Suppressor macrophage (primary cell): Measurements from ENCODE around the gene SIPA1L3.
"Not testable (repeated sequence)": the region's sequence is repeated elsewhere in the genome, so short reads cannot be mapped to it uniquely, and the experiment has no call there.

Experiments used
- DNase-seq, 4 experiments: peaks; one replicate each; pipeline ENCODE4 v3.0.0-alpha.2; 2020 to 2022

The SIPA1L3 gene

DNA sequence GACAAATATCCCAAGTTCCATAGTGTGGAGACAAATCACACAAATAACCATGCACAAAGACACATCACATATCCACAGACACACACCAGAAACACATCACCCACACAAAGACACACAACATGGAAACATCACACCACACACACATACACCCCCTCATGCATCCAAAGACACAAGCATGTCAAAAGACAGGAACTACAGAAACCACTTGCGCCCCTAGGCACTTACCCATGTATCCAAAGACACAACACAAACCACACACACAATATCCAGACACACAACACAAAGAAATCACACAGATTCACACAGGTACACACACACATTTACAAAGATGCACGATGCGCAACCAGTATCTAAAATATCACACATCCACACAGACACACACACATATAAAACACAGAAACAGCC lies 316.1 kb downstream of the SIPA1L3 start:
- DNase-seq: no peak

DNA sequence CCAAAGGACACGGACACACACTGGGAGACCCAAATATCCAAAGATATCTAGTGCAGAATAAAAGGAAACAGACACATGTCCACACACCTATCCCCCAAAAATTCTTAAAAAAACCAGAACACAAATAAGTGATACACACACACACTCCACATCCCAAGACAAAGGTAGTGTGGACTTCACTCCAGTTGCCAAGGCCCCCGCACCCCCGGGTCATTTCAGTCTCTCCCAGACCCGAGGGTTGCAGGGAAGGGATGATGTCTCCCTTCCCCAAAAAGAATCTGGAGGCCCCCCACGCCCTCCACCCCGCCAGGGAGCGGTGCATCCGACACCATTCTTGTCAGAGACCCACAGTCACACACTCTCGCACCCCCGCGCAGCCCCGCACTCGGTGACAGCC lies 316.6 kb downstream of the SIPA1L3 start:
- DNase-seq: no peak

DNA sequence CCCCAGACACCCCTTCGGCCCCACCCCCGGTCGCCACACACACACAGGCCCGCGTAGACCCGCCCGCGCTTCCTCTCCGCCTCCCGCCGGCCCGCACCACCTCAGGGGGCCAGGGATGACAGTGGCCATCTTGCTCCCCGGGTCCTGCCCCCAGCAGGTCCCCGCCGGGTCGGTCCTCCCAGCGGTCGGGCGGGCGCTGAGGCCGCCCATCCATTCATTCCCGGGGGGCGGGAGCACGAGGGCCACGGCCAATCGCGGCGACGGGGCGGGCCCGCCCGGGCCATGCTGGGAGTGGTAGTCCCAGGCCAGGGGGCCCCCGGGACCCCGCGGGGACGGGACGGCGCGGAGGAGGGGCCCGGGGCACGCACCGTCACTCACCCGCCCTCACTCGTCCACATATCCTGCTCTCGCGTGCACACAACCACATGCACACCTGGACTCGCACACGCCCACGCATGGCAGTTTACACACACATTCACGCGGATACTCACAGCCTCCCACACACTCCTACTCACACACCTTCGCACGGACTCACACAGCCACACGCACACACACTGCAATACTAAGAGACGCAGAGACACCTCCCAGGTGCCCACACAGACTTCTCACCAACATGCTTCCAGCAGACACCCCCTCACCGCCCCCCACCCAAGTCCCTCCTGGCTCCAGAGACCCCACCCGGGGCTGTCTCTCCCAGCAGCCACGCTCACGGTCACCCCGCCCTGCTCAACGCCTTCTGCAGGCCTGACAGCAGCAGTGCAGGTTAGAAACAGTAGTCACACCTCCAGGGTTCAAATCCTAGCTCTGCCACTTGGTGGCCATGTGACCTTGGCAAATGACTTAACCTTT lies 317.2 kb downstream of the SIPA1L3 start, which contains the start of gene DPF1:
DPF1 (minus strand) TSS at position 209 of the 849 bp plus-strand sequence; CDS start at position 129, 80 bp downstream.
- DNase-seq: peak; percentile 35 to 71 (median 47)

DNA sequence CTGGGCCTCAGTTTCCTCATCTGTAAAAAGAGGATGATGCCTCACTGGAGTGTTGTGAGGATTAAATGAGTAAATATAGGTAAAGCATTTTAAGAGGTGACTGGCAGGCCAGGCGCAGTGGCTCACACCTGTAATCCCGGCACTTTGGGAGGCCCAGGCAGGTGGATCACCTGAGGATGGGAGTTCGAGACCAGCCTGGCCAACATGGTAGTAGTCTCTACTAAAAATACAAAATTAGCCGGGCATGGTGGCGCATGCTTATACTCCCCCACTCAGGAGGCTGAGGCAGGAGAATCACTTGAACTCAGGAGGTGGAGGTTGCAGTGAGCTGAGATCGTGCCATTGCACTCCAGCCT lies 317.8 kb downstream of the SIPA1L3 start:
- not testable (repeated sequence) for DNase-seq

DNA sequence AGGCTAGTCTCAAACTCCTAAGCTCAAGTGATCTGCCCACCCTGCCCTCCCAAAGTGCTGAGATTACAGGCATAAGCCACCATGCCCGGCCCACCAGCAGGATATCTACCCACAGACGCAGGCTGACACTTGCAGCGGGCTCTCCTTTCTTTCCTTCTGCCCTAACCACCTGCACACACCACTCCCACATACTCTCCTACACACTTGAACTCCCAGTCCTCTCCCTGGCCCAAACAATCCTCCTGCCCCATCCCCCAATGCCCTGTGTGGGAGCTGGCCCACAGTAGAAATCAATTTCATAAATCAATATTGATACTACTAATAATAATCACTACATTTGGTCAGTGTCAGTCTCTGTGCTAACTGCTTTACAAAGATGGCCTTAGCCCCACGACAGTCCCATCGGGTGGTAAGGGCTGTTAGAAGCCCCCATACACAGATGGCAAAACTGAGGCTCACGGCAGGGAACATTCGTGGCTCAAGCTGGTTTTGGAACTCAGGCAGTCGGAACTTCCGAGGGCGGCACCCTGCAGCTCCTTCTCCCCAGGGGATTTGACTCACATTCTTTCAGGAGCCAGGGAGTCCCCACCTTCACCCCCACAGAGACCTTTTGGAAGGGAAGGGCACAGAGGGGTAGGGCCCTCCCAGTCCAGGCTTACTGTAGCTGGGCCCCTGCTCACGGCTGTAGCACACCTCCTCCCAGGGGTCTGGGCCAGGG lies 320.4 kb downstream of the SIPA1L3 start:
- DNase-seq: no peak

DNA sequence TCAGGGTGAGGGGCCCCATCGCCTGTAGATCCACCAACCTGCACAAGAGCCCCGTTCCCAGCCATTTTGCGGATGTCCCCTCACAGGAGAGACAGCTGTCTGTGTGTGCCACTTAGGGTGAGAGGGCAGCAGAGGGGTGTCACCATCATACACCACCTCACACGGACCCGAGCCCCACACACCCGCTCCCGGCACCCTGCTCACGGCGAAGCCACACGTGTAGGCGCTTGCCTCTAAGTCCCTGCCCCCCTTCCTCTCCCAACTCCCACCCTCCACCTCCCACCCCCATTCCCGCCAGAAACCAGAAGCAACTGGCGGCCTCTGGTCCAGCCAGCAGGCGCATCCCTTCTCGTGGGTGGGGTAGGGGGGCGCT lies 321.0 kb downstream of the SIPA1L3 start:
- DNase-seq: no peak

DNA sequence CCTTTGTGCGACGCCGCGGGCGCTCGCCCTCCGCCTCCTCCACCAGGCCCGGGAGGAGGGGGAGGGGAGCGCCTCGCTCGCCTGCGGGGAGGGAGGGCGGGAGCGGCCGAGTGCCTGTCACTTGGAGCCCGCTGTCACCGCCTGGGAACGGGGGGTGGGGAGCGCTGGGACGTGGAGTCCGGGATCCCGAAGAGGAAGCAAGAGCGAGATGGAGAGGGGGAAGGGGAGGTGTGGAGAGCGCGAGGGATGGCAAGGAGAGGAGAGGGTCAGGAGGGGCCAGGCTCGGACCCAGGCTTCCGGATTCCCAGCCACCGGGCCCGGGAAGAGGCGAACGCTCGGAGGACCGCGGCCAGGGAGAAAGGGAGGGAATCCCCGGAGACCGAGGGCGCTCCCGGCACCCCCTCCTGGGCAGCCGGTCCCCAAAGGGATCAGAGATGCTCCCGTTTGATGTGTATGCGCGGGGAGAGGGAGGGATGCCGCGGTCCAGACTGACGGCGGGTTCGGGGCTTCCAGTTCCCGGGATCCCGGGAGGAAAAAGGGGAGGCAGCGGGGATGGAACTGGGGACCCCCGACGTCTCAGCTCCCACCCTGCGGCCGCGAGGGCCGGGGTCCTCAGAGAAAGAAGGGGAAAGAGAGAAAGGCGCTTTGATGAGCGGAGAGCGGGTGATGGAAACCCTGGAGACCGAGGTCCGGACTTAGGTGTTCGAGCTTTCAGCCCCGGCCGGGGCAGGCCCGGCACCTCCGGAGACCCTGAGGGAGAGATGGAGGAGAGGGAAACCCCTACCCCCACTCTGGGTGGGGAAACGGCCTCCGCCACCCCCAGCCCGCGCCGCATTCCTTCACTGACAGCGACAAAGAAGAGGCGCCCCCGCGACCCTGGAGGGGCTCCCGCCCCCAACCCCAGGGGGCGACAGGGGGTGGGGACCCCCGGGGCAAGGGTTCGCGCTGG lies 321.8 kb downstream of the SIPA1L3 start:
- DNase-seq: no peak

DNA sequence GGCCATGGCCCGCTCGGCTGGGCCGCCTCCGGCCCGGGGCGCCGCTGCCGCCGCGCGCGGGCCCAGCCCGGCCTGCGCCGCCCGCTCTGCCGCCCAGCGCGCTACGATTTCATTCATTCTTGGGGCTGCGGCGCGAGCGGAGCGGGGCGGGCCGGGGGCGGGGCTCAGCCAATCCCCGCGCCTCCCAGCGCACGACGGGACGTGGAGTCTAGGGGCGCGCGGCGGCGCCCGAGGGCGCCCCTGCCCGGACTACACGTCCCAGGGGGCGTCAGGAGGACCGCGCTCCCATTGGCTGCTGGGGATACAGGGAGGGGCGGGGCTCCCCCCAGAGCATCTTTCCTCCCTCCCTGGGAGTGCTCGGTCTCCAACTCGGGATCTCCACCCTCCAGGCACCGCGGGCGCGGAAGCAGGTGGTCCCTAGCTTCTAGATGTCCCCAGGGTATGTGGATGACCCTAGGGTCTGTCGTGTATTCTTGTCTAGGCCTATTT lies 322.6 kb downstream of the SIPA1L3 start:
- peak; percentile 38 to 72 (median 48) for DNase-seq

DNA sequence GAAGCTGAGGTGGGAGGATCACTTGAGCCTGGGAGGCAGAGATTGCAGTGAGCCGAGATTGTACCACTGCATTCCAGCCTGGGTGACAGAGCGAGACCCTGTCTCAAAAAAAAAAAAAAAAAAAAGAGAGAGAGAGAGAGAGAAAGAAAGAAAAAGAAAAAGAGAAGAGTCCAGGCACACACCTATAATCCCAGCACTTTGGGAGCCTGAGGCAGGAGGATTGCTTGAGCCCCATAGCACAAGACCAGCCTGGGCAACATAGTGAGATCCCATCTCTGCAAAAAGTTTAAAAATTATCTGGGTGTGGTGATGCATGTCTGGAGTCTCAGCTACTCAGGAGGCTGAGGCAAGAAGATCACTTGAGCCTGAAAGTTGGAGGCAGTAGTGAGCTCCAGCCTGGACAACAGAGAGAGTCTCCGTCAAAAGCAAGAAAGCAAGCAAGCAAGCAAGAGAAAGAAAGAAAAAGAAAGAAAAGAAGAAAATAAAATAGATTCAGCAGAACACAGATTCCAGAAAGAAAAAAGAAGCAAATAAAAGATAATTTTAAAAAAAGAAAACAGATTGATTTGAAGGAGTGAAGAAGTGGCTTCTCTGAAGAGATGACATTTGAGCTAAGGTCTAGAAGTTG lies 323.6 kb downstream of the SIPA1L3 start:
- DNase-seq: not testable (repeated sequence)

DNA sequence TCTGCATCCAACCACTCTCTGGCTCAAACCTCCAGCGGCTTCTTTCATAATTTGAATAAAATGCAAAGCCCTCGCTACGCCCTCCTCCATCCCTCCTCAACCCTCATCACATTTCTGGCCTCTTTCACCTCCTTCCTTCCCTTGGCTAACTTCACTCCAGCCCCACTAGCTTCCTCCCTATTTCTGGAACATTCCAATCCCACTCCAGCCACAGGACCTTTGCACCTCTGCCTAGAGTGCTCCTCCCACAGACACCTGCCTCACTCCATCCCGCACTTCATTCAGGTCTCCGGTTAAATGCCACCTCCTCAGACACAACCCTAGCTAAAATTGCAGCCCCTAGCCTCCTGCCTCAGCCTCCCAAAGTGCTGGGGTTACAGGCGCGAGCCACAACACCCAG lies 324.9 kb downstream of the SIPA1L3 start:
- no peak for DNase-seq

DNA sequence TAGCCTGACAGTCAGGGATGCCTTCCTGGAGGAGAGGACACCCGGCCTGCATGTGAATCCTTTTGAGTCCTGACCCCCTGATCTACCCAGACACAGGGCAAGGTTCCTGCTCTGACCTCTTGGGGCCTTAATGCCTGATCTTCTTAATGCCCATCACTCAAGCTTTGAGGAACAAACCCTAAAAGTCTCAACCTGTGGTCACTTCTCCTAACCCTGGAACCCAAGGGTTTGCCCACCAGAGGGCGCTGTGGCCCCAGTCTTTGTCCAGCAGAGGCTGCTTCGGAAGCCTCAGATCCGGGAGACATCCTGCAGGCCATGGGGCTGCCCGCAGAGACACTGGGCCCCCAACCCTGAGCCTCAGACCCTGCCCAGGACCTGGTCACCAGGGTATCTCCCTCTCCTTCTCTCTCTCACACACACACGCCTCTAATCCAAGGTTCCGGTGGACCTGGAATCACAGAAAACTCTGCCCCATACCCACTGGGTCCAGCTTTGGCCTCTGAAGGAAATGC lies 326.8 kb downstream of the SIPA1L3 start:
- DNase-seq: peak; percentile 89 to 96 (median 94)

DNA sequence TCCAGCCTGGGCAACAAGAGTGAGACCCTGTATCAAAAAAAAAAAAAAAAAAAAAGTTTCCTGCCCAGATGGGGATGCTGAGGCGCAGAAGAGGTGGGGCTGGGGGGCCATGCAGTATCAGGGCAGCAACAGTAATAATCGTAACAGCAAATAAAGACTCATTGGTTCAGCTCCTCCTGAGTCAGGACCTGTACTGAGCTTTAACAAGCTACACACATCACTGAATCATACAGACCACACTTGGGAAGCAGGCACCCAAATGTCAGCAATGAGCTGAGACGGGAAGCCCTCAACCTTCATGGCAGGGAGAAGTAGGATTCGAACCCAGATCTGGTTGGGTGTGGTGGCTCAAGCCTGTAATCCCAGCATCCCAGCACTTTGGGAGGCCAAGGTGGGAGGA lies 327.6 kb downstream of the SIPA1L3 start:
- DNase-seq: no peak

DNA sequence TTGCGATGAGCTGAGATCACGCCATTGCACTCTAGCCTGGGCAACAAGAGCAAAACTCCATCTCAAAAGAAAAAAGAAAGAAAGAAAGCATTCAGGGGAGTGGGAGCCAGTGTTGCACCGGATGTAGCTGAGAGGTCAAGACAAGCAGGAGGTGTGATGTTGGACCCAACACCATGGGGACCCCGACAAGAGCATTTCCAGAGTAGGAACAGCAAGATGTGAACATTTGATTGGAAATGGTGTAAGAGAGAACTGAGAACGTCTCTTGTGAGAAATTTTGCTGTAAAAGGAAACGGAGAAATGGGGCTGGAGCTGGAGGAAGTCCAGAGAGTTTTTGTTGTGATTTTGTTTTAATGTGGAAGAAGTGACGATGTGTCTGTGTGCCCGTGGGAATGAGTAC lies 332.8 kb downstream of the SIPA1L3 start:
- no peak for DNase-seq

DNA sequence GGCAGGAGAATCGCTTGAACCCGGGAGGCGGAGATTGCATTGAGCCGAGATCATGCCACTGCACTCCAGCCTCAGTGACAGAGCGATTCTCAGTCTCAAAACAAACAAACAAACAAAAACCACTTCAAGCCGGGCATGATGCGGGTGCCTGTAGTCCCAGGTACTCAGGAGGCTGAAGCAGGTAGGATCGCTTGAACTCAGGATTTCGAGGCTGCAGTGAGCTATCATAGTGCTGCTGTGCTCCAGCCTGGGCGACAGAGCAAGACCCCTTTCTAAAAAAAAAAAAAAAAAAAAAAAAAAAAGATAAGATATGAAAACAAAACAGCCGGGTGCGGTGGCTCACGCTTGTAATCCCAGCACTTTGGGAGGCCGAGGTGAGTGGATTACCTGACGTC lies 336.3 kb downstream of the SIPA1L3 start:
- DNase-seq: no peak

DNA sequence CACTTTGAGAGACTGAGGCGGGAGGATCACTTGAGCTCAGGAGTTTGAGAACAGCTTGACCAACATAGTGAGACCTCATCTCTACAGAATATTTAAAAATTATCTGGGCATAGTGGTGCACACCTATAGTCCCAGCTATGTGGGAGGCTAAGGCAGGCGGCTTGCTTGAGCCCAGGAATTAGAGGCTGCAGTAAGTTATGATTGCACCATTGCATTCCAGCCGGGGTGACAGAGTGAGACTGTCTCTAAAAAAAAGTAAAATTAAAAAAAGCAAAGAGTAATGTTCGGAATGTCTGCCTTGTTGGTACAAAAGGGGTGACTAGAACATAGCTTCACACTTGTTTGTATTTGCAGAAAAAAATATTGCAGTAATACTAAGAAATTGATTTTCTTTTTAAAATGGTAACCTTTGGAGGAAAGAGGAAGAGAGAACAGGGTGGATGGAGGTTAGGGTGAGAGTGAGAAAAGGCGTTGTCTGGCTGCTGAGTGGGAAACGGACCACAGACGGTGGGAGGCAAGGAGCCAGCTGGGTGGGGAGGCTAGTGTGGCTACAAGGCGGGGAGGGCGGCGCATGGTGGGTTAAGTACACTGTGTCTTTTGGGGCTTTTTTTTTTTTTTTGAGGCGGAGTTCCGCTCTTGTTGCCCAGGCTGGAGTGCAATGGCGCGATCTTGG lies 339.0 kb downstream of the SIPA1L3 start:
- no peak for DNase-seq

DNA sequence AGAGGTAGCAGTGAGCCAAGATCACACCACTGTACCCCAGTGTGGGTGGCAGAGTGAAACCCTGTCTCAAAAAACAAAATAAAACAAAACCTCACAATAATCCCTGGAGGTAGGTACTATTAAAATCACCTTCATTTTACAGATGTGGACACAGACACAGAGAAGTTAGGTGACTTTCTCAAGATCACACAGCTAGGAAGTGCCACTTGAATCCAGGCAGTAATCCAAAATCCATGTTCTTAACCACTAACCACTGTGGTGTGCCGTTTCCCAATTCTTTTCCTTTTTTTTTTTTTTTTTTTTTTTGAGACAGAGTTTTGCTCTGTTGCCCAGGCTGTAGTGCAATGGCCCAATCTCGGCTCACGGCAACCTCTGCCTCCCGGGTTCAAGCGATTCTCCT lies 340.1 kb downstream of the SIPA1L3 start:
- no peak for DNase-seq

DNA sequence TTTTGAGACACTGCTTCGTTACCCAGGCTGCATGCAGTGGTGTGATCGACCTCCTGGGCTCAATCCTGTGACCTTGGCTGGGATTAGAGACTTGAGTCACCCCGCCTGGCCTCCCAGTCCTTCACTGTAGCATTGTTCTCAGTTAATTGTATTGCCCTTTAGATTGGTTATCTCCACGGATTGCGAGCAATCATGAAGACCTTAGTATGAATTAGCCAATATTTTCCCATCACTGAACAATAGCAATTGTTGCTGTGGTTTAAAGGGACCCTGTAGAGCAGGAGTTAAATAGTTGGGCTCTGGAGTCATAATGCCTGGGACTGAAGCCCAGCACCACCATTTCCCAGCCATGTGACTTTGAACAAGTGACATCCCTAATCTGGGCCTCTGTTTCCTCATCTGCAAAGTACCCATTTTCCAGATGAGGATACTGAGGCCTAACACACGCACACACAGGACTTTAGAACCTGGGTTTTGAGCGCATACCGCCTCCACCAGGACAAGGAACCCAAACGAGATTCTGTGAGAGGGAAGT lies 340.8 kb downstream of the SIPA1L3 start:
- no peak for DNase-seq

DNA sequence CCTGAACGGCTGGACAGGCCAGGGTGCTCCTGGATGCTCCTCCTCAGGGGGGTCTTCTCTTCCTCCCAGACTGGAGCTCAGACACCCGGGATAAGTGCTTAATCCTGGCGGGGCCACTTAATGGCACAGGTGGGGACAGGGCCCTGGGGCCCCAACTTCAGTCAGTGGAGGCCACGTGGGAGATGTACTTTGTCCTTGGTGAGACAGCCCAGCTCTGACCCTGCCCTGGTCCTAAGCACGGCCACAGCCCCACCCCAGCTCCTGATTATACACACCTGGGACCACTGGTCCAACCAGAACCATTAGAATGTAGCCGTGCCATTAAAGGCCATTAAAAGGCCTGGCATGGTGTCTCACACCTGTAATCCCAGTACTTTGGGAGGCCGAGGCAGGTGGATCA lies 341.4 kb downstream of the SIPA1L3 start:
- DNase-seq: no peak

DNA sequence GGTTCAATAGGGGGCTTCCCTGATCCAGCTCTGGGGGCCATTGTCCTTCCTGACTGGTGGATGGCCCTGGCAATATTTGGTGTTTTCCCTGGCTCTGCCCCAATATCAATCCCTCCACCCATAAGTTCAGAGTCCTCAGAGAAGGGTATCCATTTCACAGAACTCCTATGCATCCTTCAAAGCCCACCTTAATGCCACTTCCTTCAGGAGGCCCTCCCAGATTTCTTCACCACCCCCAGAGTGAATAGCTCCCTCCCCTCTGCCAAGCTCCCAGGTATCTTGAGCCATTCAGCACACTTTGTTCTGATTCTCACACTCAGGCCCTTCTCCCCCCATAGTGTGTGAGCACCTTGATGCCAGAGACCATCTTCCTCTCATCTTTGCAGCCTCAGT lies 343.4 kb downstream of the SIPA1L3 start:
- no peak for DNase-seq

DNA sequence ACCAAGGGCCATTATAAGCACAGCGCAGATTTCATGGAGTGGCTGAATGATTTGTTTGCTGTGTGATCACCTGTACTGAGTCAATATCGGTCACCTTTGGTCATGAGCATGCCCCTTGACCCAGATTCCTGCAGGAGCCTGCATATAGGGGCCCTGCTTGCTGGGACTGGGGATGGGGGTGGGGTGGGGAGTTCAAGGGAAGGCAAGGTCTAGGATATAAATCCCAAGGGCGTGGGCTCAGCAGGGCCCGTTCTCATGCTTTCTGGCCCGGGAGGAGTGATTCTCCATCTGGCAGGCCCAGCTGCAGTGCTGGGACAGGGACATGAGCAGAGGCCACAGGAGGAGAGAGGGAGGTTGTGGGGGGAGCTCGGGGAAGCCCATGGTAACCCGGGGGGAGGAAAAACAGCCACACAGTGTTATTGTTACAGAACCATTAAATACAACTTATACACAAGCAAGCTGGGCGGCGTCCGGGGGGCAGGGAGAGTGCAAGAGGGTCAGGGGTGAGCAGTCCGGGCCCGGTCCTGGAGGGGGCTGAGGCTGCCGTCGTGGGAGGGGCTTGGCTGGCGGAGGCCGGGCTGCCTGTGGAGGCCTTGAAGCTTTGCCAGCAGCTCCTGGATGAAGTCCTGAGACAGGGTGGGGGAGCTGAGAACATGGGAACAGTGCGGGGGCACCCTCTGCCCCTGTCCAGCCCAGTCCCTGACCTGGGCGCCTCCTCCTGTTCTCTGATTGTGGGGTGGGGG lies 344.0 kb downstream of the SIPA1L3 start:
- no peak for DNase-seq
